GM21526 (cell line): Measurements from ENCODE around the gene DYNC1I1.

ENCODE experiments used
- ATAC-seq: cut with Tn5 transposase; IDR thresholded peaks from one replicate; pipeline ENCODE4 v1.9.1; 2021; ENCODE audit warnings: moderate library complexity; ENCODE audit not compliant: unreplicated experiment, low FRiP score

The DYNC1I1 gene

DNA sequence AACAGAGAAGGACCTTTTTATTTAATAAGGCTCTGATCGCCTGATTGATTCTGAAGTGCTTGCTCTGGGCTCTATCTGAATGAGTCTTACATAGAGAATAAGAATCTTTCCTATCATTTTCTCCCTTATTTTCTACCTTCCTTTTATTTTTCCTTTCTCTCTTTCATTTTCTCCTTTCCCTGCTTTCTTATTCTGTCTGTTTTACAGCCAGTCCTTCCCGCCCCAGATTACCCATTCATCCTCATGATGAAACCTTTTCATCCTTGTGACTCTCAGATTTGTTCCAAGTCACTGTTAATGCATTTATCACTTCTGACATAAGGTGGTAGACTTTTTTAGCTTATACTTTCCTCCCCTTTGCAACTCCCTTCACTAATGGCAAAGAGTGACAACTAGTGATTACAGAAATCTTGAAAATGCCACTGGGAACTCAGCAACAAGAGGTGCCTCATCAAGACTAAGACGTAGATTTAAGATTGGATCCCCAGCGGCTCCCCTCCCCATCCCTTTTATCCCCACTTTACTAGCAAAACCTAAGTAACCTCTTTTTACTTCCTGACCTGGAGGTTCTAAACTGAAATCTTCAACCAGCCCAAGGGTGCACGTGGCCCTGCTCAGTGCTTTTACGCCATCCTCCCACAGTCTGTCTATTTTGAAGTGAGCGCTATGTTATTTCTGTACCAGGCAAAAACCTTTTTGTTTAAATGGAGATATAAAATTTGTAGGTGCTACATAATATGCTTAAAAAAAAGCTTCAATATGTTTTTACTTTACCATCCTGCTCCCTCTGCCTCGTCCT is 179.8 kb downstream of the DYNC1I1 start:
- no peak for ATAC-seq

DNA sequence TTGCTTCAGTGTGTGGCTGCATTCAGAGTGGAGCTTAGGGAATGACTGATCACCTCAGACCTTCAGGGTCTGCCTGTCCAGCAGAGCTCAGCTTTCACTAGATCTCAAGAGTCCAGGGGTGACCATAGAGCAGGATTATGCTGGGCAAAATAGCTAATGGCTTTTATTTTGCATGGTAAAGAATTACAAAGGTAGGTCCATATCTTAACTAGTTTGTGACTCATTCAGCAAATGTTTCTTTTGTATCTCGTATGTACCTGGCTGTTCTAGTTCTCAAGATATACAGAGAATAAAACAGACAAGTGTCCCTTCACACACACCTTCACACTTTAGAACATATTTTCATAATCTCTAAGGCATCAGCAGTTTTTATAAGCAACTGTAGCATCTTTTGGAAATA is 180.5 kb downstream of the DYNC1I1 start:
- ATAC-seq, result no peak

DNA sequence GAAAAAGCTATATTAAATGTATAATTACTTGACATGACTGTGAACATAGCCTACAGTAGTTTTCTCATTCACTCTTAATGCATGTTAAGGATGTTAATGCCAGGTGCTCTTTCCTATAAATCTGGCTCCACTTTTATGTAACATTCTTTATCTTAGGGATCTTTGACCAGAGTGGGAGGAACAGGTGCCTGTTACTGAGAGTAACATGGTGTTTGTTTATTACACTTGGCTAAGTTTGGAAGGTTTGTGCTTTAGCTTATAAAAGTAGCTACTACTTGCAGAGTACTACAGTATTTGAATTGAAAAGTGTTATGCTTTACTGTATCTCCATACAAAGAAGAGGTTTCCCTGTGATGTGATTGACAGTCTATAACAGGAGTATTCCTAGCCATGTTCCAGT is 183.4 kb downstream of the DYNC1I1 start:
- ATAC-seq, result no peak

DNA sequence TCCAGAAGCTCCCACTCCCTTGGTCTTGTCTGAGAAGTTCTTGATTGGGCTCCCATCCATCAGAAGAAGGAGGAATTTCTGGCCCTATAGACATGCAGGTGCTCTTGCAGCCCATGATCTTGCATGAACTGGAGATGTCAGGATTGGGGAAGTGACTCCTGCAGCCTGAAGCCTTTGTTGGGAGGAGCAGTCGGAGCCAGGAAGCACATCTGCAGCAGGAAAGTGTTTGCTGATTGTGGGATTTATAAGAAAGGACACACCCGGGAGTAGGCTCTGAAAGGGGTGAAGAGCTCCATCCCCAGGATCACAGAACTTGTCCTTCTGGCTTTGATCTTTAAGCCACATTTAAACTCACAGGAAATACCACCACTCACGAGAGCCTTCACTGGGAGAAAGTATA is 185.2 kb downstream of the DYNC1I1 start:
- no peak for ATAC-seq

DNA sequence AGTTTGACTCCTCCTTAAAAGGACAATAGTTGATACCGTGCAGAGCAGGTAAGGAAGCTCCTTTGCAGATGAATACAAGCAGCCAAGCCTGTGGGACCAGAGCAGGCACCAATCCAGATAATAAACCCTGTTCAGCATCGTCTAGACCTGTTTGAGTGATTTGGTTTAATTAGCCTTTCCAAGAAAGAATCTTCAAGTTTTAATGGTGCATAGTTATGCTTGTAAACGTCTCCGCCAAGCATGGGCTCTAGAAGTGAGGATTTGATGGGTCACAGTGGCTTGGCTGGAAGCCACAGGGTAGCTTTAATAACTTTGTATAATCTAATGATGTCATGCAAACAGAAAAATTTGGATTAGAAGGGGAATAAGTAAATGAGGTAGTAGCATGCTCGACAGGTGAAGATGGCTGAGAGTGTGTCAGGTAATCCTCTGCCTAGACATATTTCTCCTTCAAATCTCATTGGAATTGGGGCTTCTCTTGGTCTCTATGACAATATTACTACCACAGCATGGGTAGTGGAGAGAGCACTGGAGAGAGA is 188.4 kb downstream of the DYNC1I1 start:
- no peak for ATAC-seq

DNA sequence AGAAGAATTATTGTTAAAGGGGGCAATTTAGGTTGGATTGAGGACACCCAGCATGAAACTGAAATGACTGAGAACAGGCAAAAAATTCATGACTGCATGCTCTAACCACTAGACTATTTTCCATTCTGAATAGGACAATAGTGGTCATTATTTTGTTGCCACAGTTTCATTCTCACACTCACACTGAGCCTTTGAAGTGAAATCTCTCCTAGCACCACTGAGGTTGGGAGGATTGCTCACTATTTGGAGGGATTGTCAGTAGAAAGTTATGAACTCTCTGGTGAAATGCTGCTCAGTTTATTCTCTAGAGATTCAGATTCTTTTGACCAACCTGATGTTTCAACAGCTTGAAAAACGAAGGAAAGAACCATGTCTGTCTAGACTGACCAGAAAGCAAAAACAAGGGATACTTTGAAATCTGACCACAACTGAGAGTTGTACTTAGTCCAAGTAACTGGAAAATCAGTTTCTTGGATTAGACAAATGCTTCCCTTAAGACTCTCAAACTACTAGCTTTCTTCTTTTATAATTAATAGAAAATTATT is 191.2 kb downstream of the DYNC1I1 start:
- ATAC-seq, result no peak

DNA sequence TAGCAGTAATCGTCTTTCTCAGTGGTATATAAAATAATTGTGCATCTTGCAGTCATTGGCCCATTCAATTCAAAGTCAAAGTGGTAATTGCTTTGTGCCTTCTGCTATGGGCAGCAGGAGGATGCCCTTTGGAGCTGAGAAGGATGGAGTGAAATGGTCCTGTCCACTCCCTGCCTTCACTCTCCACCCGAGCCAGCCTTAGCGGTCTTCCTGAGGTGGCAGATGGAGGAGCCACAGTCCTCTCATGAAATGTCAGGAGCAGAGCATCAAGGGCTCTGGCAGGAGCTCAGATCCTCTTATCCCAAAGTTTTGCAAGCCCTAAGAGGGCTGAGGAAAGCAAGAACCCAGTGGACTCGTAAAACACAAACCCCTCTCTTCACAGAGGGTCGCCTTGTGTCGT is 199.4 kb downstream of the DYNC1I1 start:
- no peak for ATAC-seq

DNA sequence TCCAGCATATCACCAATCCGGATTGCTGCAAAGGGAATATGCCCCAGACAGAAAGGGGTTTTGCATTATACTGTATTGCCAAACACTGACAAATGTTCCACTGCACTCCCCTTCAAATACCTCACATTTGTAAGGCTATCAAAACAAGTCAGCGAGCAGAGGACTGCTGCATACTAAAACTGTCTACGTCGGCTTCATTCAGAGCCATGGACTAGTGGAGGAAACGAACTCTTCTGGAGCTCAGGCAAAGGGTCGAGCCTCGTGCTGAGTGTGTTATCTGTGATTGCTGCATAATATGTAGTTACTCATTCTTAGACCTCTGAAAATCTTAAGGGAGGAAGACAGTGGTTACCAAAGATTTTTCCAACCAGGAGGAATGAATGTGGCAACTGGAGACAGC is 200.2 kb downstream of the DYNC1I1 start:
- ATAC-seq, result no peak

DNA sequence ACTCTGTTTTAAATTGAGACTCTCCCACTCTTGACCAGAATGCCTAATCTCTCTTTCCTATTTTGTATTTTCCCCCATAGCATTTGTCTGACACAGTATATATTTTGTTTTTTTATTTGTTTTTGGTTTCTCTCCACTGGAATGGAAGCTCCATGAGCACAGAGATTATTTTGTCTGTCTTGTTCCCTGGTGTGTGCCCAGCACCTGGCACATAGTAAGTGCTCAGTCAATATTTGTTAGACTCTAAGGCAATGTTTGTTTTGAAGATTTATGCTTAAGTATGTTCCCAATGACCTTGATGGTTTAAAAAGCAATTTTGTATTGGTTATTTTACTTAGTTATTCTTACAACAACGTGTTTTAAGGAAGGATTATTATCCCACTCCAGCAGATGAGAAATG is 201.8 kb downstream of the DYNC1I1 start:
- ATAC-seq, result no peak

DNA sequence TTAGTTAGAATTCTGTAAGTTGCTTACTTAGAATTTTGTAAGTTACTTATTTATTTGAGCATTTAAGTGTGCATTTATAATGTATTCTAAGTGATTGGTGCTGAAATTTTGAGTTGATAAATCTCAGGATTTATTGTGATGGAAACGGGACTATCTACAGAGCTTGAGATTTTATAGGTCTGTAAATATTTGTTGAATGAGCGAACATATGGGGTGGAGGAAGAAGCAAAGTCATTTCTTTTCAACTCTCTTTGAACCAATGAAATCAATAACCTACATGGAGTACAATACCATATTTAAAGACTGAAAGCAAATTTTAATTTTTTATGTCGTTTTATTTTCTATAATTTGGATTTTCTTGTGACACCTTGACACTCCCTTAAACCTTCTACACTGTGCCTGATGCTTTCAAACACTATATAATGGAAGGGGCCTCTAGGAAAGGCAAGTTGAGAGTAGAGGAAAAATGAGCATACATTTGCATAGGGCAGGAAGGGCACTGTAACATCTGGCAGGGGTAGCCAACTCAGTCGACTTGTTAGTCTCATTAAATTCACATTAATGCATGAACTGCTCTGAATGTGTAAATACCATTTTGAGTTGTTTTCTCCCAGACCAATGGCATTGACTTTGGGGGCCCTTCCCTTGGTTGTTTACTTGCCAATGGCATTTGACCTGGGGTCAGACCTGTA is 204.2 kb downstream of the DYNC1I1 start:
- ATAC-seq, result no peak

DNA sequence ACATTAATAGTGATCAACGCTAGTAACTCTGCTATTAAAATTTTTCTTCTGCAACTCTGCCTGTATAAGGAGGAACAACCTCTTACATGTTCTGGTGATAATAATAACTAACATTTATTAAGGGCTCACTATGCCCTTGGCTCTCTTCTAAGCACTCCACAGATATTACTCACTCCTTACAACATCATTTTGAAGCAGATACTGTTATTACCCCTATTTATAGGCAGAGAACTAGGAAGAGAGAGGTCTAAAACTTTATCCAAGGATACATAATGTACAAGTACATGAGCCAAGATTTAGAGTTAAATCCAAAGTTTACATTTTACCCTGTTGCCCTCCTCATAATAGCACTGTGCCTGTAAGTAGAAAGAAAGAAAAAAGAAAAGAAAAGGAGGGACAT is 205.6 kb downstream of the DYNC1I1 start:
- ATAC-seq, result no peak

DNA sequence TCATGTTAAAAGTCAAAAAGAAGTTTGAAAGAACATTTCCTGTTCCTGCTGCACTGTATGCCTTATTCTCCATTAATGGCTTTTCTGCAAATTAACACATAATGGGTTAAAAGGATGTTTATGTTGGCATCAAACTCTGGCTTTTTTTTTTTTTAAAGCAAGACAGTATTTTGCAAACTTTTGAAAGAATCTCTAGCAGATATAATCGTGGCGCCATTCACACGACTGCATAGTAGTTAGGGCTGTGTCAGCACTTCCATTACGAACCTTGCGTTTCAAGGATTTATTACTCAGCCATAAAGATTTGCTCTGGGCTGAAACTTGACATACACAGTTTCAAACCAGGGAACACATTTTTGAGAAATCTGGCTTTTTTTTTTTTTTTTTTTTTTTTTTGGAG is 207.8 kb downstream of the DYNC1I1 start:
- no peak for ATAC-seq

DNA sequence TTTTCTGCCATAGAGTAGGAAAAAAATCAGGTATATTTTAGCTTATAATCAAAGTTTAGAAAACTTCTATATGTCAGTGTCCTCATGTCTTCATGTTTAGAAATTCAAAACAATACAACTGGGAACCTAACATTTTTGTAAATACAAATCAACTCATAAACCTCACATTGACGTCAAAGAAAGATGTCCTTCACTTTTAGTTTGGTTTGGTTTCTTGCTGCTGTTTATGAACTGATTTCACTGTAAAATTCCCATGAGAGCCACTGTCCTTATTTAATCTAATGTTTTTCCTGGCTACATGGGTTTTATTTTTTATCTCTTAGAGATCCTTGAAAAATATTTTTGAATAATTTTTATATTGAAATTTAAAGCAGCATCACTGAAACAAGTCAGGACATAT is 208.4 kb downstream of the DYNC1I1 start:
- ATAC-seq, result no peak

DNA sequence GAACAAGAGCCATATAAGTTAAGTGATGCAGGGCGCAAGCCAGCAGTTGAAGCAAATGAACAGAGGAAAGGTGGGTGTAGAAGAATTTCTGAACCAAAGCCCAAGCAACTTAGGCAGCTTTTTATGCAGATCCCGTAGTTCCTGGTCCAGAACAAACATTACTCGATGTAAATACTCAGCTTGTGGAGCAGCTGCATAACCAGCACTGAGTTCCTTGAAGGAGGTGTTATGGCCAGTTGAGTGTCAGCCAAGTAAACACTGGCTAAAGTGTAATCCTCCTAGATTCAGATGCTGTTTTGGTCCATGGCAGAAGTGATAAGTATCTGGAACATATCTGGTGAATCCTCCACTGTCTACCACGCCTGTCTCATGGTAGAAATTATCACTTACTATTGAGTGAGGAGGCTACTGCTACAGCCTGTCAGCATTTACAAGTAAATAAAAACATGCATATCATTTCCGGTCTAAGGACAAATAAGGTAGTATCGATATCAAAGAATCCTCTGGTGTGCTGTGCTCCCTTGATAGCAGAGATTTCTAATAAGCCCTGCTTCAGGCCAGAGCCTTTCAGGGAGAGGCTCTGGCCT is 213.9 kb downstream of the DYNC1I1 start:
- ATAC-seq, result no peak

DNA sequence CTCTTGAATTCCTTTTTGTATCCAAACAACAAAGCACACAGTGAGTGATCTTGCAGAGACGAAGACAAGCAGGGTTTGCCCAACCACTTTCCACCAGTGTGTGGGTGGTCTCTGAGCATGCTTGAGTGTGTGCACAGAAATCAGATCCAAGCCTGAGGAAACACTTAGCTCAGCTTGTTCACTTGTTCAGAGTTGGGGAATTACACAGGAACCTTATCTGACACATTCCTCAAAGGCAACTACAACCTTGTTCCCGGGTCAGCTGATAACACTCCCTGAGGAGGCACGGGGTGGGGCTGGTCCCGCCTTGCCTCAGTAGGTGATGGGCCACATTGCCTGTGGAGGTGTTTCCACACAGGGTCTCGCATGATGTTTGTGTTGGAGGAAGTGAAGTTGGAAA is 216.9 kb downstream of the DYNC1I1 start:
- no peak for ATAC-seq

DNA sequence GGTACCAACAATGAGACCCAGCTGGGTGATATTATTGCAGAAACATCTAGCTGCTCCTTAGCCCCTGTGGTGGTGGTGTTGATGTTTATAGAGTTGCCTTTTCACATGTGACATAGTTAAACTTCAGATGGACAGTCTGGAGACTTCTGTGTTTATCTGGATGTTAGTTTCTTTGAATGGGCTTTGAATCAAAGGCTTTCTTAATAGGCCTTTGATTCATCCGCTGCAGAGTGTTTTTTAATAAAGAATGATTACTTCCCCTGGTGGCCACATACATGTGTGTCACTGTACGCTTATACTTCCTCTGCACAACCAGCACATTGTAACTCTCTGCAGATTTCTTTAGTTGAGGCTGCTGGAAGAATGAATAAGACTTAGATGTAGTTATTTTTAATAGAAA is 221.0 kb downstream of the DYNC1I1 start:
- ATAC-seq, result no peak

DNA sequence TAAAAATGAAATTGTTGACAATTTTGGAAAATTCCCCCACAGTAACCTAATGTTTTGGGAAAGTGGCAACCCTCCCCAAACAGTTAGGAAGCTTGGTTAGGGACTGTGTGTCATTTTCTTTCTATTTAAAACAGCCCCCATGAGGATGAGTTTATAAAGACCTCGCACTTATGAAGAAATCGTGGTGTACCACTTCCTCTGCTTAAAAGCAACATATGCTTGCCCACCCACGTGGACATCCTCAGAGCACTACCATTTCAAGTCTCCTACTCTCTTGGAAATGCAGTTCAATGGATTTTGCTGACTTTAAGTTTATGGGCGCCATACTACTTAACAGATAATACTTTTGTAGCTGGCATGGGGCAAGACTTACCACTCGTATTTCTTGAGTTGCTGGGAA is 223.8 kb downstream of the DYNC1I1 start:
- no peak for ATAC-seq

DNA sequence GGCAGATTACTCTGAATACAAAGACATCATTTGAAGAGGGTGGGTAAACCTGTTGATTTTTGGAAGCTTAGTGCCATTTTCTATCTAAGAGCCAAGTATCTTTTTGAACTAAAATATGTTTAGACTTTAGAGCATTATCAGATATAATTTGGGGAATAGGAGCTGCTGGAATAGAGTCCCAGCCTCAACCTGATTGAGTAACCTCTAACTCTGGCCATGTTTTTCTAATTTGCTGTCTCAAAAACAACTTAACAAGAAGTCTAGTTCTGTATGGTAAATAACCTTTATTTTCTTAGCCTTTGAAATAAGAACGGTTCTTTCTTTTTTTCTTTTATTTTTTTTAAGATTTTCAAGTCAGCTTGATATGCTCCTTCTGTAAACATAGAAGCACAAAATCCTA is 224.5 kb downstream of the DYNC1I1 start:
- ATAC-seq, result no peak

DNA sequence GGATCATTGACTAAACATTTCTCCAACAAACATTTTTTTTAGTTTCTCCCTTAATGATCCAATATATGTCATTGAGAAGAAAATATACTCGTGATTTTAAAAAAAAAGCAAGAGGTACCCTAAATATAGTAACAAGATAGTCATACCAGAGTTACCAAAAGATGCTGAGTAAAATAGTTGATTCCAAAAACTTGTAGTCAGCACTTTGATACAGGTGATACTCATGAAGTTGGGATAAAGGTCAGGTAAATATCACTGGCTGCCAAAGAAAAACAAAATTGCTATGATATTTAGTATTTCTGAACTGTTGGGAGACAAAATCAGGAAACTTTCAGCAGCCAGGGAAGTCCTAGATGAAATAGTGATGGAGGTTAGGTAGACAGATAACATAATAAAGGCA is 225.3 kb downstream of the DYNC1I1 start:
- ATAC-seq, result no peak

DNA sequence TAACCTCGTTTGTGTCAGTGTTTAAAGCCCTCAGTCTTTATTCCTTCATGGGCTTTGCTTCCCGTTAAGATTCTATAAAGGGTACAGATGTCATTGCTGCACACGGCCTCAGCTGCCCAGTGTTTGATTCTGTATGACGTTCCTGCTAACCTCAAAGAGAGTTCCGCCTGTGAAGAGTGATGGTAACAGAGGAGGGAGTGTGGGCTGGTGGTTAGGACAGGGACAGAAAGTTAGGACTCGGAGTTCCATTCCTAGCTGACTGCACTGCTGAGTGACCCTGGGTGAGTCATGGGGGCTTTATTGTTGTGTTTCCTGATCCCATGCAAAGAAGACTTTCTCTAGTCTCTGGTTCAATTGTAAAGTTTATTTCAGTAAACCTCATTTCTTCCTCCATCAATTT is 227.1 kb downstream of the DYNC1I1 start:
- ATAC-seq, result no peak

DNA sequence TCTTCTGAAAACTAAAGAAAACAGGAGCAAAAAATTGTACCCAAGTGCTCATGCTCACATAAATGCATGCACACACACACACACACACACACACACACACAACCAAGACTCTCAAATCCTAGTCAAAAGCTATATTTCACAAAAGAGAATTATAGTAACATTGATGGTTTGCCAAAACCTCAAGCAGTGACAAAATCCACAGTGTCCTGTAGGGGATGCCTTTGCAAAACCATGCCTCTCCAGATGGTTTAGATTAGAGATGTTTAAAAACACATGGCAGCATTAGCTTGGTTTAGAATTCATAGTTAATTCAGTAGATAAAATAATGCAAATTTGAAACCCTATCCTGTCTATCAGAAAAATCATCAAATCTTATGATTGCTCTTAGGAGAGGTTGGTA is 232.2 kb downstream of the DYNC1I1 start:
- no peak for ATAC-seq
